Ishikawa (cell line): ENCODE measurements around the gene PRKCB.

Source experiments
- EGR1 ChIP-seq: IDR thresholded peaks from 2 replicates; pipeline ENCODE4 v1.6.1; 2012
- EP300 ChIP-seq: IDR thresholded peaks from 2 replicates; pipeline ENCODE4 v1.6.1; 2012; ENCODE audit warnings: borderline replicate concordance
- FOXM1 ChIP-seq: IDR thresholded peaks from 2 replicates; pipeline ENCODE4 v1.6.1; 2012; ENCODE audit warnings: low read depth, borderline replicate concordance
- MAX ChIP-seq: IDR thresholded peaks from 2 replicates; pipeline ENCODE4 v1.6.1; 2012
- NFIC ChIP-seq: IDR thresholded peaks from 2 replicates; pipeline ENCODE4 v1.6.1; 2012
- TAF1 ChIP-seq: IDR thresholded peaks from 2 replicates; pipeline ENCODE4 v1.6.1; 2012; ENCODE audit warnings: low read depth, mild to moderate bottlenecking
- TEAD4 ChIP-seq: IDR thresholded peaks from 2 replicates; pipeline ENCODE4 v1.6.1; 2012
- TF ChIP-seq, protein P1 (sequence below): IDR thresholded peaks from 2 replicates; pipeline ENCODE4 v1.6.1; 2012
- TF ChIP-seq, protein P2 (sequence below): IDR thresholded peaks from 2 replicates; pipeline ENCODE4 v1.6.1; 2012; ENCODE audit warnings: low read depth, mild to moderate bottlenecking

- TF ChIP-seq EGR1 (peak; percentile 75), MAX (no peak), TAF1 (no peak), EP300 (no peak), TEAD4 (no peak), FOXM1 (no peak), NFIC (no peak)
- TF ChIP-seq, protein P1, sequence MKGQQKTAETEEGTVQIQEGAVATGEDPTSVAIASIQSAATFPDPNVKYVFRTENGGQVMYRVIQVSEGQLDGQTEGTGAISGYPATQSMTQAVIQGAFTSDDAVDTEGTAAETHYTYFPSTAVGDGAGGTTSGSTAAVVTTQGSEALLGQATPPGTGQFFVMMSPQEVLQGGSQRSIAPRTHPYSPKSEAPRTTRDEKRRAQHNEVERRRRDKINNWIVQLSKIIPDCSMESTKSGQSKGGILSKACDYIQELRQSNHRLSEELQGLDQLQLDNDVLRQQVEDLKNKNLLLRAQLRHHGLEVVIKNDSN: no peak
- TF ChIP-seq, protein P2, sequence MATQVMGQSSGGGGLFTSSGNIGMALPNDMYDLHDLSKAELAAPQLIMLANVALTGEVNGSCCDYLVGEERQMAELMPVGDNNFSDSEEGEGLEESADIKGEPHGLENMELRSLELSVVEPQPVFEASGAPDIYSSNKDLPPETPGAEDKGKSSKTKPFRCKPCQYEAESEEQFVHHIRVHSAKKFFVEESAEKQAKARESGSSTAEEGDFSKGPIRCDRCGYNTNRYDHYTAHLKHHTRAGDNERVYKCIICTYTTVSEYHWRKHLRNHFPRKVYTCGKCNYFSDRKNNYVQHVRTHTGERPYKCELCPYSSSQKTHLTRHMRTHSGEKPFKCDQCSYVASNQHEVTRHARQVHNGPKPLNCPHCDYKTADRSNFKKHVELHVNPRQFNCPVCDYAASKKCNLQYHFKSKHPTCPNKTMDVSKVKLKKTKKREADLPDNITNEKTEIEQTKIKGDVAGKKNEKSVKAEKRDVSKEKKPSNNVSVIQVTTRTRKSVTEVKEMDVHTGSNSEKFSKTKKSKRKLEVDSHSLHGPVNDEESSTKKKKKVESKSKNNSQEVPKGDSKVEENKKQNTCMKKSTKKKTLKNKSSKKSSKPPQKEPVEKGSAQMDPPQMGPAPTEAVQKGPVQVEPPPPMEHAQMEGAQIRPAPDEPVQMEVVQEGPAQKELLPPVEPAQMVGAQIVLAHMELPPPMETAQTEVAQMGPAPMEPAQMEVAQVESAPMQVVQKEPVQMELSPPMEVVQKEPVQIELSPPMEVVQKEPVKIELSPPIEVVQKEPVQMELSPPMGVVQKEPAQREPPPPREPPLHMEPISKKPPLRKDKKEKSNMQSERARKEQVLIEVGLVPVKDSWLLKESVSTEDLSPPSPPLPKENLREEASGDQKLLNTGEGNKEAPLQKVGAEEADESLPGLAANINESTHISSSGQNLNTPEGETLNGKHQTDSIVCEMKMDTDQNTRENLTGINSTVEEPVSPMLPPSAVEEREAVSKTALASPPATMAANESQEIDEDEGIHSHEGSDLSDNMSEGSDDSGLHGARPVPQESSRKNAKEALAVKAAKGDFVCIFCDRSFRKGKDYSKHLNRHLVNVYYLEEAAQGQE: no peak
Observed at GRCh38 chr16:23835390-23836077, at the start of gene PRKCB.
